Measurements from ENCODE around the gene MYO1D. TPM values are rescaled to one million over a fixed set of nuclear protein-coding genes. Genes with fewer than 3 reads are reported as not detected.

The MYO1D gene
- total RNA-seq, 4 donors from 2014 or later, result 247 to 569 (median 444) TPM

GRCh38 chr17:32549559-32549958 lies 327.4 kb downstream of the MYO1D start:
- DNase-seq, result no peak
- no peak for TF ChIP-seq EP300 (IDR thresholded peaks at IDR 0.05; ENCODE audit: low read depth)
- no peak for TF ChIP-seq CTCF (IDR thresholded peaks at IDR 0.05)
- TF ChIP-seq POLR2AphosphoS5 (IDR thresholded peaks at IDR 0.05), result no peak
- no peak for TF ChIP-seq POLR2A (IDR thresholded peaks at IDR 0.05)
- in situ Hi-C loops (cut with MboI; ENCODE audit: low pct_ligation_motif_present in 1 of 4, low pct_unique_long_range_greater_than_20kb in 1 of 4, low sequenced_read_pairs in 3 of 4), result no loop called here
- H3K27me3 ChIP-seq, result no peaks in the 10 kb centered on the region
- 81 to 86% methylated on average over 3 of the region's 3 CpGs for WGBS, 2 donors (ENCODE audit: low coverage in 1 of 2)
- H3K27ac ChIP-seq, result no peak overlapping the region
- H3K4me3 ChIP-seq, result no peak overlapping the region
- H3K9me3 ChIP-seq, result no peaks in the 10 kb centered on the region
- intact Hi-C loops (cut with DNase I; ENCODE audit: low total_unique reads), result no loop called here
- peaks cover 0 to 10% (median 4%) of the 10 kb centered on the region in 4 donors for H3K4me1 ChIP-seq
- H3K36me3 ChIP-seq, result no peaks in the 10 kb centered on the region

GRCh38 chr17:32546031-32546444 lies 330.9 kb downstream of the MYO1D start:
- 62 to 65% methylated on average over 2 to 8 of the region's 8 CpGs for WGBS, 2 donors (ENCODE audit: low coverage in 1 of 2)
- Histone ChIP-seq H3K27ac (no peak overlapping the region), H3K9me3 (no peaks in the 10 kb centered on the region), H3K4me1 (no peaks in the 10 kb centered on the region), H3K27me3 (no peaks in the 10 kb centered on the region), H3K36me3 (no peaks in the 10 kb centered on the region), H3K4me3 (no peak overlapping the region)
- no peak for DNase-seq
- intact Hi-C loops (cut with DNase I; ENCODE audit: low total_unique reads) (no loop called here), in situ Hi-C loops (cut with MboI; ENCODE audit: low pct_ligation_motif_present in 1 of 4, low pct_unique_long_range_greater_than_20kb in 1 of 4, low sequenced_read_pairs in 3 of 4) (no loop called here)
- TF ChIP-seq CTCF (IDR thresholded peaks at IDR 0.05) (no peak), POLR2AphosphoS5 (IDR thresholded peaks at IDR 0.05) (no peak), EP300 (IDR thresholded peaks at IDR 0.05; ENCODE audit: low read depth) (no peak)

- in situ Hi-C loops (cut with MboI; ENCODE audit: low pct_ligation_motif_present in 1 of 4, low pct_unique_long_range_greater_than_20kb in 1 of 4, low sequenced_read_pairs in 3 of 4), result no loop called here
Observed at GRCh38 chr17:32542186-32542585, 334.7 kb downstream of the MYO1D start.

GRCh38 chr17:32541640-32542039 lies 335.3 kb downstream of the MYO1D start:
- H3K36me3 ChIP-seq, result no peaks in the 10 kb centered on the region
- H3K27me3 ChIP-seq, result no peaks in the 10 kb centered on the region
- H3K4me1 ChIP-seq, result peaks cover 0 to 4% (median 0%) of the 10 kb centered on the region in 4 donors
- no peak overlapping the region for H3K4me3 ChIP-seq
- H3K27ac ChIP-seq, result no peak overlapping the region
- no peaks in the 10 kb centered on the region for H3K9me3 ChIP-seq
- WGBS, 2 donors (ENCODE audit: low coverage in 1 of 2), result 81 to 86% methylated on average over 5 of the region's 5 CpGs
- in situ Hi-C loops (cut with MboI; ENCODE audit: low pct_ligation_motif_present in 1 of 4, low pct_unique_long_range_greater_than_20kb in 1 of 4, low sequenced_read_pairs in 3 of 4), result no loop called here
- intact Hi-C loops (cut with DNase I; ENCODE audit: low total_unique reads), result no loop called here
- TF ChIP-seq CTCF (IDR thresholded peaks at IDR 0.05) (no peak), EP300 (IDR thresholded peaks at IDR 0.05; ENCODE audit: low read depth) (no peak), POLR2AphosphoS5 (IDR thresholded peaks at IDR 0.05) (no peak), POLR2A (IDR thresholded peaks at IDR 0.05) (no peak)
- no peak for DNase-seq

More at GRCh38 chr17:32542186-32542585, 334.7 kb downstream of the MYO1D start:
- H3K27ac ChIP-seq, result no peak overlapping the region
- H3K27me3 ChIP-seq, result no peaks in the 10 kb centered on the region
- H3K4me3 ChIP-seq, result no peak overlapping the region
- no peak for TF ChIP-seq POLR2AphosphoS5 (IDR thresholded peaks at IDR 0.05)
- no peak for TF ChIP-seq EP300 (IDR thresholded peaks at IDR 0.05; ENCODE audit: low read depth)
- no peak for TF ChIP-seq POLR2A (IDR thresholded peaks at IDR 0.05)
- TF ChIP-seq CTCF (IDR thresholded peaks at IDR 0.05), result no peak
- intact Hi-C loops (cut with DNase I; ENCODE audit: low total_unique reads), result no loop called here
- H3K36me3 ChIP-seq, result no peaks in the 10 kb centered on the region
- H3K9me3 ChIP-seq, result no peaks in the 10 kb centered on the region
- no peaks in the 10 kb centered on the region for H3K4me1 ChIP-seq
- no peak for DNase-seq
- WGBS, 2 donors (ENCODE audit: low coverage in 1 of 2), result 94 to 100% methylated on average over 1 to 7 of the region's 7 CpGs
